IMR-90 (cell line): ENCODE measurements around the gene SLC25A30. TPM values are rescaled to one million over a fixed set of nuclear protein-coding genes. Genes with fewer than 3 reads are reported as not detected.

Experiments used
- ATAC-seq: fragments of 200-7000 bp; cut with Tn5 transposase; 2 replicates; pipeline ENCODE4 v1.9.1; 2020; ENCODE audit warnings: low read depth, mild to moderate bottlenecking, moderate library complexity
- BruUV-seq: library from RNA; stranded (reverse); fragments of 400-500 nt; replicated peaks from 2 replicates; lab custom pipeline; 2021; lab: Mats Ljungman, UMichigan
- CTCF ChIA-PET: fragments of 300-600 bp; formaldehyde crosslinking; extraction: SDS; loops from one replicate; lab custom pipeline; 2021; ENCODE audit warnings: antibody characterized with exemption; lab: Yijun Ruan, JAX
- POLR2A ChIA-PET: fragments of 300-600 bp; sonication (Branson Sonifier 250); formaldehyde crosslinking; loops from one replicate; lab custom pipeline; 2022; ENCODE audit warnings: antibody characterized with exemption; ENCODE audit not compliant: unreplicated experiment; lab: Charles Lee
- DNase-seq: peaks from one replicate; pipeline ENCODE4 v3.0.0; 2013
- H2AFZ ChIP-seq: replicated peaks from 2 replicates; pipeline ENCODE3; 2013; ENCODE audit warnings: low read length, mild to moderate bottlenecking; ENCODE audit not compliant: poor library complexity
- H2AK5ac ChIP-seq: 2 replicates; pipeline ENCODE4 v1.6.1; 2013; ENCODE audit warnings: low read depth, low read length, inconsistent platforms
- H2AK9ac ChIP-seq: replicated peaks from 2 replicates; pipeline ENCODE3; 2013; ENCODE audit warnings: mild to moderate bottlenecking, low read depth, low read length, moderate library complexity; ENCODE audit not compliant: poor library complexity
- H2BK120ac ChIP-seq: 2 replicates; pipeline ENCODE4 v1.6.1; 2013; ENCODE audit warnings: low read depth, low read length, inconsistent platforms
- H2BK15ac ChIP-seq: 3 replicates; pipeline ENCODE4 v1.6.1; 2013; ENCODE audit warnings: low read depth, low read length, inconsistent platforms
- H2BK20ac ChIP-seq: 2 replicates; pipeline ENCODE4 v1.6.1; 2013; ENCODE audit warnings: low read depth, mild to moderate bottlenecking, inconsistent platforms, low read length, moderate library complexity
- H2BK5ac ChIP-seq: 2 replicates; pipeline ENCODE4 v1.6.1; 2013; ENCODE audit warnings: mild to moderate bottlenecking, low read depth, low read length, inconsistent platforms; ENCODE audit not compliant: poor library complexity, severe bottlenecking
- H3K14ac ChIP-seq: replicated peaks from 2 replicates; pipeline ENCODE4 v1.6.1; 2013; ENCODE audit warnings: low read depth, low read length, inconsistent platforms
- H3K18ac ChIP-seq: 2 replicates; pipeline ENCODE4 v1.6.1; 2013; ENCODE audit warnings: low read depth, low read length, control low read depth
- H3K23ac ChIP-seq: 2 replicates; pipeline ENCODE4 v1.6.1; 2013; ENCODE audit warnings: low read depth, low read length, inconsistent platforms
- H3K27ac ChIP-seq: 2 replicates; pipeline ENCODE4 v1.5.1; 2013; ENCODE audit warnings: mild to moderate bottlenecking, control low read depth, low read length; ENCODE audit not compliant: insufficient read depth
- H3K27me3 ChIP-seq: 2 replicates; pipeline ENCODE4 v1.6.1; 2013; ENCODE audit warnings: low read length; ENCODE audit not compliant: control insufficient read depth, insufficient read depth
- H3K36me3 ChIP-seq: 2 replicates; pipeline ENCODE4 v1.6.1; 2013; ENCODE audit warnings: low read length, mixed read lengths; ENCODE audit not compliant: control insufficient read depth, insufficient read depth
- H3K4ac ChIP-seq: 2 replicates; pipeline ENCODE4 v1.6.1; 2013; ENCODE audit warnings: low read depth, low read length, inconsistent platforms
- H3K4me1 ChIP-seq: 2 replicates; pipeline ENCODE4 v1.6.1; 2013; ENCODE audit warnings: low read length, mixed read lengths; ENCODE audit not compliant: control insufficient read depth, insufficient read depth
- H3K4me2 ChIP-seq: 2 replicates; pipeline ENCODE4 v1.6.1; 2013; ENCODE audit warnings: low read depth, mild to moderate bottlenecking, control low read depth, low read length, moderate library complexity
- H3K4me3 ChIP-seq: 2 replicates; pipeline ENCODE4 v1.5.1; 2013; ENCODE audit warnings: low read depth, mild to moderate bottlenecking, control low read depth, low read length, moderate library complexity; ENCODE audit not compliant: insufficient read depth
- H3K56ac ChIP-seq: 2 replicates; pipeline ENCODE4 v1.6.1; 2013; ENCODE audit warnings: low read length, inconsistent platforms; ENCODE audit not compliant: insufficient read depth; ENCODE audit errors: extremely low read depth
- H3K79me1 ChIP-seq, 2 experiments: 2 replicates each; pipeline ENCODE4 v1.6.1; 2013; ENCODE audit warnings: low read length in 2 of 2, inconsistent platforms in 1 of 2, low read depth in 1 of 2
- H3K9ac ChIP-seq: 2 replicates; pipeline ENCODE4 v1.6.1; 2013; ENCODE audit warnings: low read depth, low read length, control low read depth
- H3K9me1 ChIP-seq: 2 replicates; pipeline ENCODE4 v1.6.1; 2013; ENCODE audit warnings: low read length, inconsistent platforms; ENCODE audit not compliant: insufficient read depth
- H3K9me3 ChIP-seq: 2 replicates; pipeline ENCODE4 v1.6.1; 2013; ENCODE audit warnings: low read length; ENCODE audit not compliant: control insufficient read depth, insufficient read depth
- H4K20me1 ChIP-seq: 2 replicates; pipeline ENCODE4 v1.6.1; 2013; ENCODE audit warnings: low read length, inconsistent platforms; ENCODE audit not compliant: insufficient read depth
- H4K5ac ChIP-seq: 2 replicates; pipeline ENCODE4 v1.6.1; 2013; ENCODE audit warnings: mild to moderate bottlenecking, low read depth, low read length, control low read depth
- H4K8ac ChIP-seq, 2 experiments: 2 replicates each; pipeline ENCODE4 v1.6.1; 2013; ENCODE audit warnings: low read depth in 2 of 2, low read length in 2 of 2, control low read depth in 1 of 2, inconsistent platforms in 1 of 2
- H4K91ac ChIP-seq: 2 replicates; pipeline ENCODE4 v1.6.1; 2013; ENCODE audit warnings: low read depth, low read length, inconsistent platforms; ENCODE audit not compliant: insufficient read depth
- MXI1 ChIP-seq: IDR thresholded peaks from 2 replicates; pipeline ENCODE4 v1.6.1; 2012; ENCODE audit warnings: low read depth, mild to moderate bottlenecking, low read length, moderate library complexity, borderline replicate concordance
- RAD21 ChIP-seq: IDR thresholded peaks from 2 replicates; pipeline ENCODE4 v1.6.1; 2012; ENCODE audit warnings: low read length, improper control_type of control experiment
- WGBS, 2 experiments: methylation state at CpG; one replicate each; pipeline versions ENCODE4 v1.1.5 to v1.1.7; 2013; ENCODE audit warnings: missing lambda C conversion rate in 2 of 2; ENCODE audit not compliant: insufficient read length in 1 of 2; ENCODE audit errors: extremely low coverage in 2 of 2; 5-methylcytosine and 5-hydroxymethylcytosine counted together
- dilution Hi-C: fragments of 300-500 bp; cut with HindIII; formaldehyde crosslinking; loops from one replicate; pipeline ENCODE4 v1.14.3; 2018; ENCODE audit warnings: low sequenced_read_pairs; ENCODE audit not compliant: unreplicated experiment
- in situ Hi-C: fragments of 300-500 bp; cut with MboI; formaldehyde crosslinking; loops from 3 replicates; pipeline ENCODE4 v1.14.3; 2019; ENCODE audit warnings: low sequenced_read_pairs, inconsistent platforms, mixed read lengths
- intact Hi-C: fragments of 100-400 bp; cut with micrococcal nuclease; formaldehyde crosslinking; loops from 2 replicates; pipeline ENCODE4 v1.10.0; 2022
- polyA plus RNA-seq, 3 experiments: library from polyadenylated mRNA; depleted of rRNA; stranded (reverse); fragments of >200 nt; gene quantifications; 2 replicates each; pipeline ENCODE4 v1.2.3, GENCODE V29; 2012; ENCODE audit warnings: low replicate concordance in 1 of 3
- total RNA-seq: library from RNA; depleted of rRNA; stranded (reverse); fragments of >200 nt; gene quantifications from 2 replicates; pipeline ENCODE4 v1.2.3, GENCODE V29; 2012

Gene SLC25A30
- total and polyA plus RNA-seq, 2 of the 4 experiments (the other 2 are of a cell fraction), result 9.9 to 19.4 TPM

DNA sequence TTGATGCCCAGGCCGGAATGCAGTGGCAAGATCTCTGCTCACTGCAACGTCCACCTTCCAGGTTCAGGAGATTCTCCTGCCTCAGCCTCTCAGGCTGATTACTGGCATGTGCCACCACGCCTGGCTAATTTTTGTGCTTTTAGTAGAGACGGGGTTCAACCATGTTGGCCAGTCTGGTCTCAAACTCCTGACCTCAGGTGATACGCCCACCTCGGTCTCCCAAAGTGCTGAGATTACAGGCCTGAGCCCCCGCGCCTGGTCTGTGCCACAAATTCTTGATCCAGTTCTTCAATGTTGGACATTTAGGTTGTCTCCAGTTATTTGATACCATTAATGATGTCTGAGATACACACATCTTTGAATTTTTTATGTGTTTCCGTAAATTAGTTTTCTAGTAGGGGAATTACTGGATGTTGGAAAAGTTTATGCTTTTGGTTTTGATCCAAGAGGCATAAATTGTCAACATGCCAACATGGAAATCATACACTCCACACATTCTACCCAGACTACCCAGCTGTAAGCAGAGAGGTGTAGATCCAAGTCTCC is 46.0 kb upstream of the SLC25A30 start:
- peak overlapping the region; percentile 93 for H3K14ac ChIP-seq
- H3K9me3 ChIP-seq, result no peaks in the 10 kb centered on the region
- intact Hi-C loops, result loop anchor here (2.0 kb wide), 1 partner anchor 69 kb away; no protein-coding TSS in a partner anchor
- peak overlapping the region; percentile 40; the same call in 1 of the 2 replicates for H3K23ac ChIP-seq
- no peak for ATAC-seq
- H3K79me1 ChIP-seq, result peaks cover 4 to 41% of the 10 kb centered on the region in 2 experiments; a peak in 3 of 4 replicates
- POLR2A ChIA-PET, result no interaction called here
- peak overlapping the region; percentile 69 for H3K9ac ChIP-seq
- peak overlapping the region; percentile 50; the same call in 1 of the 2 replicates for H3K56ac ChIP-seq
- peak overlapping the region; percentile 89 for H3K4ac ChIP-seq
- H4K8ac ChIP-seq, result peak overlapping the region; percentile 84 to 97
- peak overlapping the region; percentile 66 for H3K18ac ChIP-seq
- H3K4me1 ChIP-seq, result peaks cover 2% of the 10 kb centered on the region; the same call in 1 of the 2 replicates
- CTCF ChIA-PET, result no interaction called here
- peak overlapping the region; percentile 92 for H4K5ac ChIP-seq
- TF ChIP-seq MXI1 (no peak), RAD21 (peak; percentile 42)
- BruUV-seq, result no TSS peak
- peak overlapping the region; percentile 69 for H2BK120ac ChIP-seq
- peak overlapping the region; percentile 99 for H2AFZ ChIP-seq
- no peak for DNase-seq
- peaks cover 9% of the 10 kb centered on the region for H3K9me1 ChIP-seq
- in situ Hi-C loops, result no loop called here
- H2AK5ac ChIP-seq, result peak overlapping the region; percentile 88
- peak overlapping the region; percentile 89 for H2BK5ac ChIP-seq
- H4K20me1 ChIP-seq, result peaks cover 39% of the 10 kb centered on the region
- H3K27me3 ChIP-seq, result no peaks in the 10 kb centered on the region
- H3K4me3 ChIP-seq, result peak overlapping the region; percentile 83
- H2BK20ac ChIP-seq, result peak overlapping the region; percentile 58; the same call in 1 of the 2 replicates
- peak overlapping the region; percentile 98 for H2AK9ac ChIP-seq
- peaks cover 2% of the 10 kb centered on the region; the same call in 1 of the 2 replicates for H3K36me3 ChIP-seq
- peak overlapping the region; percentile 84; the same call in 2 of the 3 replicates for H2BK15ac ChIP-seq
- H3K4me2 ChIP-seq, result peak overlapping the region; percentile 76
- peak overlapping the region; percentile 83 for H4K91ac ChIP-seq
- 94% methylated on average over 3 of the region's 9 CpGs; no CpG with 5 or more reads in 1 of the 2 experiments for WGBS, 2 experiments
- dilution Hi-C loops, result no loop called here
- H3K27ac ChIP-seq, result peak overlapping the region; percentile 80
